Lower leg skin (tissue), 4 donors: Measurements from ENCODE around the gene MMD. TPM values are rescaled to one million over a fixed set of nuclear protein-coding genes. Genes with fewer than 3 reads are reported as not detected.
"Not testable (repeated sequence)": the region's sequence is repeated elsewhere in the genome, so short reads cannot be mapped to it uniquely, and the experiment has no call there.

ENCODE experiments used
- DNase-seq, 2 donors: peaks; one replicate each; pipeline ENCODE4 v3.0.0-alpha.2; 2019; ENCODE audit warnings: low spot score in 2 of 2
- H3K4me3 ChIP-seq: fragments of 200-600 bp; sonication (generic); 2 replicates; pipeline ENCODE4 v1.5.1; 2017; ENCODE audit warnings: mild to moderate bottlenecking, low read depth; ENCODE audit not compliant: poor library complexity, severe bottlenecking
- CTCF ChIP-seq, 3 donors: fragments of 450-650 bp; IDR thresholded peaks; one replicate each; pipeline ENCODE4 v1.5.1; 2016; ENCODE audit warnings: antibody characterized with exemption in 3 of 3, mild to moderate bottlenecking in 3 of 3, moderate library complexity in 2 of 3
- POLR2A ChIP-seq, 2 donors: fragments of 450-650 bp; IDR thresholded peaks; one replicate each; pipeline ENCODE4 v1.6.1; 2016 to 2017; ENCODE audit warnings: antibody characterized with exemption in 2 of 2, mild to moderate bottlenecking in 1 of 2, moderate library complexity in 1 of 2
- WGBS, 2 donors: methylation state at CpG; one replicate each; pipeline ENCODE4 v1.1.5; 2018; 5-methylcytosine and 5-hydroxymethylcytosine counted together
- intact Hi-C: fragments of 100-400 bp; cut with DNase I; formaldehyde crosslinking; loops from one replicate; pipeline ENCODE4 v1.15.0; 2023; ENCODE audit warnings: low total_unique reads
- total RNA-seq, 4 donors: library from RNA; depleted of rRNA; stranded (reverse); fragments of >200 nt; gene quantifications; one replicate each; pipeline ENCODE4 v1.1.0, GENCODE V29; 2016

MMD gene
- total RNA-seq, 4 donors from 2014 or later = 3.2 to 9.7 (median 6.8) TPM

- TF ChIP-seq POLR2A (IDR thresholded peaks at IDR 0.05) = no peak
- no peak for TF ChIP-seq CTCF (IDR thresholded peaks at IDR 0.05)
- H3K4me3 ChIP-seq = no peak overlapping the region
- intact Hi-C loops = no loop called here
- WGBS, 2 donors = 84 to 89% methylated on average over 4 of the region's 4 CpGs
- no peak for DNase-seq
Observed at GRCh38 chr17:55446581-55447205, 25.1 kb upstream of the MMD start.

- WGBS, 2 donors = 85% methylated on average over 4 of the region's 4 CpGs
- DNase-seq, H3K4me3 ChIP-seq, intact Hi-C loops: not testable (repeated sequence)
Observed at GRCh38 chr17:55446004-55446403, 24.4 kb upstream of the MMD start.

GRCh38 chr17:55444471-55445441, 23.1 kb upstream of the MMD start:
- intact Hi-C loops = no loop called here
- TF ChIP-seq CTCF (IDR thresholded peaks at IDR 0.05) (no peak), POLR2A (IDR thresholded peaks at IDR 0.05) (no peak)
- no peak for DNase-seq
- WGBS, 2 donors = 67 to 71% methylated on average over 6 of the region's 6 CpGs
- no peak overlapping the region for H3K4me3 ChIP-seq

- no peak for TF ChIP-seq POLR2A (IDR thresholded peaks at IDR 0.05)
- TF ChIP-seq CTCF (IDR thresholded peaks at IDR 0.05) = no peak
- no peak overlapping the region for H3K4me3 ChIP-seq
- intact Hi-C loops = no loop called here
- 90 to 91% methylated on average over 10 of the region's 10 CpGs for WGBS, 2 donors
- no peak for DNase-seq
Observed at GRCh38 chr17:55443904-55444303, 22.3 kb upstream of the MMD start.

GRCh38 chr17:55442953-55443683, 21.5 kb upstream of the MMD start:
- 78 to 83% methylated on average over 6 of the region's 6 CpGs for WGBS, 2 donors
- intact Hi-C loops = no loop called here
- TF ChIP-seq POLR2A (IDR thresholded peaks at IDR 0.05) (no peak), CTCF (IDR thresholded peaks at IDR 0.05) (no peak)
- H3K4me3 ChIP-seq = no peak overlapping the region
- no peak for DNase-seq

GRCh38 chr17:55442462-55442861, 20.8 kb upstream of the MMD start:
- H3K4me3 ChIP-seq = no peak overlapping the region
- WGBS, 2 donors = 73 to 80% methylated on average over 5 of the region's 5 CpGs
- DNase-seq = no peak
- intact Hi-C loops = no loop called here
- TF ChIP-seq POLR2A (IDR thresholded peaks at IDR 0.05) (no peak), CTCF (IDR thresholded peaks at IDR 0.05) (no peak)
